Nephron progenitor cell (in vitro differentiated cells): Measurements from ENCODE around the gene CGNL1.

ENCODE experiments used
- DNase-seq: peaks from one replicate; pipeline ENCODE4 v3.0.0; 2021
- H3K27ac Mint-ChIP-seq: 2 replicates; pipeline ENCODE4 v1.8.0; 2021; ENCODE audit warnings: mild to moderate bottlenecking, moderate library complexity, mixed read lengths
- H3K27me3 Mint-ChIP-seq: 2 replicates; pipeline ENCODE4 v1.8.0; 2021; ENCODE audit warnings: mild to moderate bottlenecking, low read depth, mixed read lengths; ENCODE audit not compliant: poor library complexity
- H3K36me3 Mint-ChIP-seq: 2 replicates; pipeline ENCODE4 v1.8.0; 2021; ENCODE audit warnings: low read depth, mixed read lengths
- H3K4me1 Mint-ChIP-seq: 2 replicates; pipeline ENCODE4 v1.8.0; 2021; ENCODE audit warnings: mixed read lengths
- H3K4me3 Mint-ChIP-seq: 2 replicates; pipeline ENCODE4 v1.8.0; 2021; ENCODE audit warnings: mild to moderate bottlenecking, moderate library complexity, mixed read lengths
- H3K9me3 Mint-ChIP-seq: 2 replicates; pipeline ENCODE4 v1.8.0; 2021; ENCODE audit warnings: mild to moderate bottlenecking, moderate library complexity, mixed read lengths
- CTCF ChIP-seq: fragments of 200-600 bp; sonication (generic); IDR thresholded peaks from 2 replicates; pipeline ENCODE4 v1.5.0; 2021; ENCODE audit warnings: antibody characterized with exemption

The CGNL1 gene

GRCh38 chr15:57421551-57421950, 45.2 kb downstream of the CGNL1 start:
- H3K36me3 Mint-ChIP-seq, result no peaks in the 10 kb centered on the region
- no peak for DNase-seq
- H3K4me3 Mint-ChIP-seq, result no peak overlapping the region
- no peak for TF ChIP-seq CTCF
- peaks cover 24% of the 10 kb centered on the region for H3K4me1 Mint-ChIP-seq
- H3K9me3 Mint-ChIP-seq, result peaks cover 8% of the 10 kb centered on the region
- H3K27me3 Mint-ChIP-seq, result peaks cover under 1% of the 10 kb centered on the region
- peak overlapping the region; percentile 34 for H3K27ac Mint-ChIP-seq

- peaks cover 29% of the 10 kb centered on the region for H3K4me1 Mint-ChIP-seq
- TF ChIP-seq CTCF, result no peak
- no peak for DNase-seq
- no peaks in the 10 kb centered on the region for H3K36me3 Mint-ChIP-seq
- H3K9me3 Mint-ChIP-seq, result peaks cover 8% of the 10 kb centered on the region
- H3K27me3 Mint-ChIP-seq, result peaks cover 2% of the 10 kb centered on the region
- no peak overlapping the region for H3K4me3 Mint-ChIP-seq
- peak overlapping the region; percentile 78 for H3K27ac Mint-ChIP-seq
Measured at GRCh38 chr15:57422113-57422754, 45.9 kb downstream of the CGNL1 start.

- H3K9me3 Mint-ChIP-seq, result peaks cover 8% of the 10 kb centered on the region
- H3K36me3 Mint-ChIP-seq, result no peaks in the 10 kb centered on the region
- peak overlapping the region; percentile 3 for H3K27ac Mint-ChIP-seq
- H3K27me3 Mint-ChIP-seq, result peaks cover 2% of the 10 kb centered on the region
- DNase-seq, result no peak
- H3K4me3 Mint-ChIP-seq, result no peak overlapping the region
- peaks cover 33% of the 10 kb centered on the region for H3K4me1 Mint-ChIP-seq
- no peak for TF ChIP-seq CTCF
Measured at GRCh38 chr15:57423599-57424140, 47.4 kb downstream of the CGNL1 start.

- DNase-seq, result no peak
- Mint-ChIP-seq H3K4me1 (peaks cover 42% of the 10 kb centered on the region), H3K27me3 (peaks cover 2% of the 10 kb centered on the region), H3K4me3 (no peak overlapping the region), H3K36me3 (no peaks in the 10 kb centered on the region), H3K9me3 (peaks cover 8% of the 10 kb centered on the region), H3K27ac (no peak overlapping the region)
- no peak for TF ChIP-seq CTCF
Measured at GRCh38 chr15:57424628-57425405, 48.5 kb downstream of the CGNL1 start.

- no peak for TF ChIP-seq CTCF
- DNase-seq, result no peak
- peaks cover 42% of the 10 kb centered on the region for H3K4me1 Mint-ChIP-seq
- no peak overlapping the region for H3K4me3 Mint-ChIP-seq
- H3K36me3 Mint-ChIP-seq, result no peaks in the 10 kb centered on the region
- no peak overlapping the region for H3K27ac Mint-ChIP-seq
- peaks cover 1% of the 10 kb centered on the region for H3K9me3 Mint-ChIP-seq
- H3K27me3 Mint-ChIP-seq, result peaks cover 2% of the 10 kb centered on the region
Measured at GRCh38 chr15:57425842-57426241, 49.5 kb downstream of the CGNL1 start.
